Effector CD4-positive, alpha-beta T cell (primary cell): ENCODE results near the gene ZFP36.
"Not testable (repeated sequence)": the region's sequence is repeated elsewhere in the genome, so short reads cannot be mapped to it uniquely, and the experiment has no call there.

Experiments used
- DNase-seq: peaks from one replicate; pipeline ENCODE4 v3.0.0-alpha.2; 2020
- total RNA-seq: gene quantifications from one replicate; lab custom pipeline; 2026; lab: John Stamatoyannopoulos, UW

Gene ZFP36
- 1,955 reads per million, percentile 100 among the genes with 10 or more reads in this experiment for total RNA-seq

- peak; percentile 87 for DNase-seq
Observed at GRCh38 chr19:39406656-39407409, at the start of gene ZFP36. Gene ZFP36 (plus strand): TSS chr19:39406847. CDS start chr19:39406905, 58 bp downstream.

- DNase-seq = no peak
Observed at GRCh38 chr19:39359026-39359425, 47.6 kb upstream of the ZFP36 start.

GRCh38 chr19:39360599-39360998, 46.0 kb upstream of the ZFP36 start:
- no peak for DNase-seq

- DNase-seq = no peak
Observed at GRCh38 chr19:39362682-39363657, 43.7 kb upstream of the ZFP36 start.

GRCh38 chr19:39363901-39364457, 42.7 kb upstream of the ZFP36 start:
- DNase-seq = no peak

- no peak for DNase-seq
Observed at GRCh38 chr19:39365531-39365930, 41.1 kb upstream of the ZFP36 start.

GRCh38 chr19:39369200-39369599, 37.4 kb upstream of the ZFP36 start:
- no peak for DNase-seq

- no peak for DNase-seq
Observed at GRCh38 chr19:39370735-39371134, 35.9 kb upstream of the ZFP36 start.

- DNase-seq = no peak
Observed at GRCh38 chr19:39372047-39372802, 34.4 kb upstream of the ZFP36 start.

GRCh38 chr19:39372941-39373340, 33.7 kb upstream of the ZFP36 start:
- DNase-seq = no peak

GRCh38 chr19:39375929-39376328, 30.7 kb upstream of the ZFP36 start:
- DNase-seq = no peak

- DNase-seq = no peak
Observed at GRCh38 chr19:39377373-39378362, 29.0 kb upstream of the ZFP36 start.

GRCh38 chr19:39379366-39379765, 27.3 kb upstream of the ZFP36 start:
- not testable (repeated sequence) for DNase-seq

GRCh38 chr19:39379865-39380396, 26.7 kb upstream of the ZFP36 start:
- no peak for DNase-seq

GRCh38 chr19:39380521-39381502, 25.8 kb upstream of the ZFP36 start:
- no peak for DNase-seq

GRCh38 chr19:39381910-39382611, 24.6 kb upstream of the ZFP36 start:
- DNase-seq = no peak

- DNase-seq = no peak
Observed at GRCh38 chr19:39382991-39383828, 23.4 kb upstream of the ZFP36 start.
